Testis (tissue), 2 donors: Measurements from ENCODE around the gene FAM163B.

ENCODE experiments used
- CTCF ChIP-seq, 3 experiments: fragments of 450-650 bp in 2 of 3; fragments of 200-600 bp in 1 of 3; sonication (generic) in 1 of 3; IDR thresholded peaks; one replicate each; pipeline ENCODE4 v1.5.1; 2016 to 2019; ENCODE audit warnings: antibody characterized with exemption in 3 of 3, mild to moderate bottlenecking in 2 of 3, moderate library complexity in 1 of 3
- POLR2A ChIP-seq: fragments of 450-650 bp; IDR thresholded peaks from one replicate; pipeline ENCODE4 v1.6.1; 2017; ENCODE audit warnings: antibody characterized with exemption, mild to moderate bottlenecking, moderate library complexity

- TF ChIP-seq CTCF (IDR thresholded peaks at IDR 0.05) (no peak), POLR2A (no peak)
These were observed 19.6 kb upstream of the FAM163B start for GRCh38 chr9:133628766-133629165.
